SK-N-SH (cell line): ENCODE measurements around the gene KSR2.

Experiments used
- JUND ChIP-seq: IDR thresholded peaks from 2 replicates; pipeline ENCODE4 v1.4.0; 2012
- RXRA ChIP-seq: IDR thresholded peaks from 2 replicates; pipeline ENCODE4 v1.4.0; 2012; ENCODE audit warnings: low read depth, mild to moderate bottlenecking, borderline replicate concordance
- TAF1 ChIP-seq: IDR thresholded peaks from 2 replicates; pipeline ENCODE4 v1.6.1; 2012; ENCODE audit warnings: low read depth, mild to moderate bottlenecking, low read length, moderate library complexity, borderline replicate concordance
- TF ChIP-seq, protein P1 (sequence below): fragments of 200-600 bp; sonication (generic); IDR thresholded peaks from 2 replicates; pipeline ENCODE4 v1.6.1; 2017; ENCODE audit warnings: antibody characterized with exemption, mild to moderate bottlenecking, moderate library complexity

DNA sequence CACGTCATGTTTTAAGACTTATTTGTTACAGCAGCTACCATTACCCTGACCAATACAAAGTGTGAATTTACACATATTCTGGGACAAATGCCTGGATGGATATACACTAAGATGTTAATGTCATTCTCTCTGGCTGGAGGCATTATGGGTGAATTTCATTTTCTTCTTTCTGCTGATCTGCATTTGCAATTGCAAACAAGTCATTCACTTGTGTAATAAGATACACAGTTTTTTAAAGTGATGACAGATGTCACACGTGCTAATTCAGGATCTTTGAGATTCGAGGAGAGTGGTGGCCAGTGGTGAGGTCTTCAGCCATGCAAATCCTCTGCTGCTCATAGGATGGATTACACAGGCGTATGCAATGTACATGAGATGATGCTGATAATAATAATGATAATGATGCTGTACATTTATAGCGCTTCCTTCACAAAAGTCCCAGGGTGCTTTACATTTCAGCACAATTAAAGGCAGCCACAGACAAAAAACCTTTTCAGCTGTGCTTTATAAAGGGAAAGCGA is 451.5 kb downstream of the KSR2 start:
- TF ChIP-seq, protein P1, sequence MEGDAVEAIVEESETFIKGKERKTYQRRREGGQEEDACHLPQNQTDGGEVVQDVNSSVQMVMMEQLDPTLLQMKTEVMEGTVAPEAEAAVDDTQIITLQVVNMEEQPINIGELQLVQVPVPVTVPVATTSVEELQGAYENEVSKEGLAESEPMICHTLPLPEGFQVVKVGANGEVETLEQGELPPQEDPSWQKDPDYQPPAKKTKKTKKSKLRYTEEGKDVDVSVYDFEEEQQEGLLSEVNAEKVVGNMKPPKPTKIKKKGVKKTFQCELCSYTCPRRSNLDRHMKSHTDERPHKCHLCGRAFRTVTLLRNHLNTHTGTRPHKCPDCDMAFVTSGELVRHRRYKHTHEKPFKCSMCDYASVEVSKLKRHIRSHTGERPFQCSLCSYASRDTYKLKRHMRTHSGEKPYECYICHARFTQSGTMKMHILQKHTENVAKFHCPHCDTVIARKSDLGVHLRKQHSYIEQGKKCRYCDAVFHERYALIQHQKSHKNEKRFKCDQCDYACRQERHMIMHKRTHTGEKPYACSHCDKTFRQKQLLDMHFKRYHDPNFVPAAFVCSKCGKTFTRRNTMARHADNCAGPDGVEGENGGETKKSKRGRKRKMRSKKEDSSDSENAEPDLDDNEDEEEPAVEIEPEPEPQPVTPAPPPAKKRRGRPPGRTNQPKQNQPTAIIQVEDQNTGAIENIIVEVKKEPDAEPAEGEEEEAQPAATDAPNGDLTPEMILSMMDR = no peak
- TF ChIP-seq JUND (no peak), RXRA (no peak), TAF1 (no peak)
